ENCODE data around the gene EQTN.
"Not testable (repeated sequence)": the region's sequence is repeated elsewhere in the genome, so short reads cannot be mapped to it uniquely, and the experiment has no call there.

The EQTN gene

DNA sequence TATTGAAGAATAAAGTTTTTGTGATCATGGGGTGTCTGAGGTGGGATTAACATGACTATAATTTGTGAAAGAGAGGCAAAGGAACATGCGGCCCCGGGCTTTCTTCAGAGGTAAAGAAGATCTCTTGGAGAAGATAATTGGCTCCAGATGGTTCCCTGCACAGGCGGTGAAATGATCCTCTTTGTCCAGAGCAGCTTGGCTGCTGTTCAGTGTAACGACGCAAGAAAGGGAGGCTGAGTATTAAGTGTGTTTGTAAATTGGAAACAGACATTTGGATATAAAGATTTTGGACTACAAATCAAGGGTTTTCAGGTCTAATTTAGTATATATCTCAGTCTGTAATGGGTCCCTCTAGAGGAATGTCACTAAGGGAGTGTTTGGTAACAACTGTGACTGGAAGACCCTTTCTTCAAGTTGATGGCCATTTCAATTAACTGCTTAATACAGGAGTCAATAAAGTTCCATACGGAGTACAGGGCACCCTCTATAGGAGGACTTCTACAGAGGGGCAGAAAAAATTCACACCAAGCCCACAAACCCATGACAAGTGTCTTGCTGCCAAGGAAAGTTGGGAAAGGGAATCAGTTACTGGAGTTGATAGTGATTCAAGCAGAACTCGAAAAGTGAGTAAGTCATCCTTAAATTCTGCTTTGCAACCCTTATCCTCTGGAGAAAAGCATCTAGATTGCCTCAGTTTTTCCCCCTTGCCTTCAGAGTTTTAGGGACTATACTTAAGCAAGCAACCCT is 4.1 kb downstream of the EQTN start:
- peak; percentile 17 for DNase-seq

- no peak for DNase-seq
Measured at GRCh38 chr9:27291292-27291691, 5.7 kb downstream of the EQTN start.

GRCh38 chr9:27282269-27282668 is 14.7 kb downstream of the EQTN start:
- DNase-seq = no peak

DNA sequence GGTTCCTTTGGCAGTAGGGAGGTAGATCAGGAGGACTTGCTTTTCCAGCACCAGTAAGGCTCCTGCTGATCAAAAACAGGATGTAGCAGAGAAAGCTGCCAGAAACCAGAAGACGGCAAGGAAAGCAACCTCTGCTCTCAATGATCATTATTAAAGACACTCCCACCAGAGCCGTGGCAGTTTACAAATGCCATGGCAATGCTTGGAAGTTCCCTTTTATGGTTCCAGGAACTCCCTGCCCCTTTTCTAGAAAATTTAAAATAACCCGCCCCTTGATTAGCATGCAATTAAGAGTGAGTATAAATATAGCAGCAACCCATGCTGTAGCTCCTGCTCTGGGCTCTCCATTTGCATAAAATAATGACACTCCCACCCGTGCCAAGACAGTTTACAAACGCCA is 16.1 kb downstream of the EQTN start:
- no peak for DNase-seq

- DNase-seq = no peak
Measured at GRCh38 chr9:27280249-27280648, 16.7 kb downstream of the EQTN start.

DNA sequence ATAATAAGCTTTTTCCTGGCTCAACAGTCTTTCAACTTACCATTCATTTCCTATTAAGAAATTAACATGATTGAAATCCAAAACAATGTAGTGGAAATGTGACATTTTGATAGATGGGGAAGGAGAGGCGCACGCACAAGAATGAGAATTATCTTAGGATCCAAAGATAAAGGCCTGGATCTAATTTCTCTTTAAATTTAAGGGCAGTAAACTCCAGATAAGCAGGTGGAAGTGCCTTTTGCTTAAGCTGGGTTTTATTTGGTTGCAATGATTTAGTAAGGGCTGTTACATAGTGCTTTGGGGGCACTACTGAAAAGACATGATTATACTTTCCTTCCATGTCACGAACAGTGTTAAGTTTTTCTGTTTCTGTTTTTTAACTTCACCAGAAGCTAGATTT is 17.3 kb downstream of the EQTN start:
- DNase-seq = no peak

DNA sequence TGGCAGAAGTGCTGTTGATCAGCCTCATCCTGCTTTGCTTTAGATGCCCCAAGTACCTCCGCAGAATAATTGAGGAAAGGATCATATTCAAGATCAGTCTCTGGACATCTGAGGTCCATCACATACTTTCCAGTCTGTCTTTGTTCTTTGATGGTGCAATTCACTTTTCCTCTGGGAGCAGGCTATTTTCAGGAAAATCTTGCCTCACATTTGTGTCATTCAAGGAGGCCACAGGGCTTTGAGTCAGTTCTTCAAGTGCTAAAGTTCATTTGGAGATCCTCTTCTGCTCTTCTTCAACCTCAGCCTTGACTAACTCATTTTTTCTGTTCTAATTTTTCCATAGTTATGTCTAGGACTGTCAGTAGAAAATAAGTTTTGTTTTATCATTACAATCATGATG is 18.6 kb downstream of the EQTN start:
- DNase-seq = no peak

- peak; percentile 13 for DNase-seq
Measured at GRCh38 chr9:27276193-27277030, 20.5 kb downstream of the EQTN start.

GRCh38 chr9:27273186-27273585 is 23.8 kb downstream of the EQTN start:
- DNase-seq = no peak

GRCh38 chr9:27272103-27272502 is 24.8 kb downstream of the EQTN start:
- no peak for DNase-seq

DNA sequence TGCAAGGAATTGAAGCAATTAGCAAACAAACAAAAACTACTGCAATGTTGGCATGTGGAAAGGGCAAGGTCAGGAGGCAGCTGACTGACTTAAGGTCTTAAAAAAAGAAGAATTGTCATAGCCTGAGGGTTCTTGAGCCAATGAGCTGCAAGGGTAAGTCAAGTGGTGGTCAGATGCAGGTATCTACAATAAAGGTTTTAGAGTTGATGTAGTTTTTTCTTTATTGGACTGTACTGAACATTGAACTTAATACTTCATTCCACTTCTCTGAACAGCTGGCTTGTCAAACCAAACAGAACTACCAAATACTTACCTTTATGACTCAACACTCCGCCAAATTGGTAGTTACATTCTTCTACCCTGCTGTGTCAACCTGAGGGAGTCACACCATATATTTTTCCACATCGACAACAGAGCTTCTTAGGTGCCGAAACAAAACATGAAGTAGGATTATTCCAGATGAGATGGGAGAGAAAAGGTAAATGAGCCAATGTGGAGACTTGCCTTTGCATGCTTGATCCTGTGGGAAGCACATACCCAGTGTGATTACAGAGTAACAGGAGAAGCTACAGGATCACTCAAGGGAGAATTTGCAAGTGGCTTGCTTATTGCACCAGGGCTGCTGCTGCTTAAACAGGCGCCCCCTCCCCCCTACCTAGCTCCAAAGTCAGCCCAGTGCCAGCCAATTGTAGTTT is 35.3 kb downstream of the EQTN start:
- peak; percentile 2 for DNase-seq

DNA sequence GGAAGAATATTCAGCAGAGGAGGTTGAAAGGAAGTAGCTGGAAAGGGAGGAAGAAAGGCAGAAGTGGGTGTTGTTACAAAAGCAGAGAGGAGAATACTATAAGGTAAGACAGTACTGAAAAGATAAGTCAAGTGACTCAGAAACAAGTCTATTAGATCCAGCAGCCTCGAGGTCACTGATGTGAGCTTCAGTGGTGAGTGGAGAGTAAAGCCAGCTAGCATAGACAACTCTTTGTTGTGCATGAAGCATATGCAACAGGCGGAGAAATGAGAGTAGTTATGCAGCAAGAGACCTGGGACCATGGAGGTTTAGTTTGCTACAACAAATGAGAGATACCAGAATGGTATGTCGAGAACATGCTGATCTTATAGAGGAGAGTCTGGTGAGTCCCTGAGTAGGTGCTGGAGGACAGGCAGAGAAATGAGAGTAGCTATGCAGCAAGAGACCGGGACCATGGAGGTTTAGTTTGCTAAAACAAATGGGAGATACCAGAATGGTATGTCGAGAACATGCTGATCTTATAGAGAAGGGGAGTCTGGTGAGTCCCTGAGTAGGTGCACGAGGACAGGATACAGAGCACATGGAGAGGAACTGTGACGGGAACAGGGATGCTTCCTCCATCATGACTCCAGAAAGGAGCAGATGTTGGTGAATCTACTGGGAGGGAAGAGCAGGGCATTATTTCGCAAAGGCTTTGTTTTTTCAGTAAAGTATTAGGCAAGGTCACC is 36.0 kb downstream of the EQTN start:
- no peak for DNase-seq

DNA sequence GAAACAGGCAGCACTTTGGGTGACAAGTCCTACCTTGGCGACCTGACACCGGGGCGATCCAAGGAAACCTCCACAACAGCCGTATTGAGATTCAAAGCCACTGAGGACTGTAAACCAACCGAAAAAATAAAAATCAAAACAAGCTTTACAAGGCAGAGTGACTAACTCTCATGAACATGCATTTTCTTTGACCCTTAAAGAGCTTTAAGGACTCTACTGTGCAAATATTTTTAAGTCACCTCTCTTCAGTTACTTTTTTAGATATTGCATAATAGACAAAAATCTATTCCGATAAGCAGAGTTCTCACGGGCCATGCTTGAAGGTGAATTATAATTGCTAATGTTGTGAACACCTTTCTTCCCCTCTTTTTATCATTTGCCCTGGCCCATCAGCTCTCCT is 38.3 kb downstream of the EQTN start:
- no peak for DNase-seq

DNA sequence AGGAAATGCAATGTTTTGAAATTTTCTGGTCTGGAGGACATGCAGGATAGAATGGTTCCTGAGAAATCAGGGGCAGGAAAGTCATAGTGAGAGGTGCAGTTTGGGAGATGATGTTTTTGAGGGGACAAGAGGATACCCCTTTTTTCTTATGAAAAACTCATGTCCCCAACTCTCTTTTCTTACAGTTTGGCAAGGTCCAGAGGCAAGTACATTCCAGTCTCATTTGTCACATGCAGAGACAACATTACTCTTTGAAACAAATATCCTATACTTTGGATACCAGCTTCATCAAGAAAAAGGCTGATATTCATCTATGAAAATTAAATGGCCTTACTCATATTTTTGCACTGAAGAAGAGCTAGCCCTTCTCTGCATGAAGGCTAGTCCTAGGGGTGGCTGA is 48.2 kb downstream of the EQTN start:
- DNase-seq = no peak

DNA sequence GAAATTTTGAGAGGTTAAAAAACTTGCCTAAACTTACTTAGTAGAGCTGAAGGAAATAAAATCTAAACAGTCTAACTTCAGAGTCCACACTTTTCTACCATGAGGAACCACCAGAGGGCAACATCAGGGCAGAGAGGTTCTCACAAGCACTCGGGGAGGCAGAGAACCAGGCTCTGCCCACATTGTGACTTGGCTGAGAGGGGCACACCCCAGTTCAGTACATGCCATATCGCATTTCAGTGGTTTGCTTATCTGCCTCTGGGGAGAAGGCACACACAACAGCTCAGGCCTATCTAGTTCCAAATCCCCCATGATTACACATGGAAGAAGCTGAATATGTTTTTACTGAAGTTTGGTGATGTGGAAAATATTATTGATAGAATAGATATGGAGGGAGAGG is 49.2 kb downstream of the EQTN start:
- peak; percentile 14 for DNase-seq

- not testable (repeated sequence) for DNase-seq
Measured at GRCh38 chr9:27239648-27240047, 57.3 kb downstream of the EQTN start.
